K562 (cell line): ENCODE measurements around the gene TRIM71.

ENCODE experiments used
- ATF7 ChIP-seq: fragments of 450-650 bp; IDR thresholded peaks from 2 replicates; pipeline ENCODE4 v1.7.1; 2014; ENCODE audit warnings: mild to moderate bottlenecking, moderate library complexity
- CHD1 ChIP-seq: fragments of 200-600 bp; sonication (generic); IDR thresholded peaks from one replicate; pipeline ENCODE4 v1.6.1; 2012; ENCODE audit warnings: mild to moderate bottlenecking, moderate library complexity, low read length, inconsistent platforms
- EZH2 ChIP-seq: IDR thresholded peaks from 2 replicates; pipeline ENCODE4 v1.6.1; 2012; ENCODE audit warnings: low read depth, mild to moderate bottlenecking, inconsistent platforms, low read length, borderline replicate concordance
- JUND ChIP-seq, 2 experiments: IDR thresholded peaks; 2 replicates in 1 of 2; 3 replicates in 1 of 2; pipeline ENCODE4 v1.6.1; 2011; ENCODE audit warnings: borderline replicate concordance in 2 of 2, low read depth in 2 of 2, low read length in 2 of 2, improper control_type of control experiment in 1 of 2, missing biosample characterization in 1 of 2, missing genetic modification characterization in 1 of 2, missing genetic modification reagents in 1 of 2
- PCBP2 ChIP-seq: fragments of 200-400 bp; formaldehyde crosslinking; IDR thresholded peaks from 2 replicates; pipeline ENCODE4 v1.6.1; 2018; ENCODE audit warnings: low read length, low read depth, mild to moderate bottlenecking, moderate library complexity; ENCODE audit not compliant: poor library complexity, severe bottlenecking
- POLR2A ChIP-seq: fragments of 450-650 bp; conservative IDR thresholded peaks from 2 replicates; pipeline ENCODE4 v1.6.1; 2016
- POLR2AphosphoS5 ChIP-seq: IDR thresholded peaks from 2 replicates; pipeline ENCODE4 v1.6.1; 2011; ENCODE audit warnings: mild to moderate bottlenecking, low read depth, low read length, moderate library complexity; ENCODE audit not compliant: control insufficient read depth, insufficient read depth
- TF ChIP-seq, protein P1 (sequence below), 2 experiments: fragments of 450-650 bp; formaldehyde crosslinking in 1 of 2; IDR thresholded peaks; 2 replicates each; pipeline versions ENCODE4 v1.4.0 to v1.6.1; 2014 to 2020; ENCODE audit warnings: mild to moderate bottlenecking in 2 of 2, borderline replicate concordance in 1 of 2, low read depth in 1 of 2
- TF ChIP-seq, protein P2 (sequence below): sonication (generic); formaldehyde crosslinking; IDR thresholded peaks from 2 replicates; pipeline ENCODE4 v1.8.1; 2022; ENCODE audit warnings: missing genetic modification reagents
- TF ChIP-seq, protein P3 (sequence below), 3 experiments: IDR thresholded peaks in 2 of 3; conservative IDR thresholded peaks in 1 of 3; 2 replicates each; pipeline ENCODE4 v1.5.1; 2011 to 2012; ENCODE audit warnings: low read length in 3 of 3, mild to moderate bottlenecking in 3 of 3, control low read depth in 2 of 3, improper control_type of control experiment in 1 of 3, inconsistent platforms in 1 of 3, low read depth in 1 of 3, mixed read lengths in 1 of 3, moderate library complexity in 1 of 3; ENCODE audit not compliant: insufficient read depth in 2 of 3
- TF ChIP-seq, protein P4 (sequence below): sonication (generic); formaldehyde crosslinking; IDR thresholded peaks from 2 replicates; pipeline ENCODE4 v1.4.0; 2020; ENCODE audit warnings: mild to moderate bottlenecking, missing genetic modification reagents

DNA sequence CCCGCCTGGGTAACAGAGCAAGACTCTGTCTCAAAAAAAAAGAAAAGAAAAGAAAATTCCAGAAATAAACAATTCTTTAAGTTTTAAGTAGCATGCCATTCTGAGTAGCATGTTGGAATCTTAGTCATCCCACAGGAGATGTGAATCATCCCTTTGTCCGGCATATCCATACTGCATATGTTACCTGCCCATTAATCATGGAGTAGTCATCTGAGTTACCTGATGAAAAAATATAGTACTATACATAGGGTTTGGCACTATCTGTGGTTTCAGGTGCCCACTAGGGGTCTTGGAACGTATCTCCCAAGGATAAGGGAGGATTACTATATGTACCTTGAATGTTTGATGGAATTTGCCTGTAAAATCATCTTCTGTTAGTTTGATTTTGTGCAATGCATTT lies 127.3 kb downstream of the TRIM71 start:
- TF ChIP-seq PCBP2 (no peak), POLR2A (no peak), JUND (IDR thresholded peaks at IDR 0.05; ENCODE audit: borderline replicate concordance, low read depth, low read length) (no peak), JUND (tag; IDR thresholded peaks at IDR 0.05; ENCODE audit: borderline replicate concordance, low read depth, low read length) (no peak), EZH2 (no peak), CHD1 (no peak), POLR2AphosphoS5 (no peak), ATF7 (no peak)
- TF ChIP-seq, protein P1, sequence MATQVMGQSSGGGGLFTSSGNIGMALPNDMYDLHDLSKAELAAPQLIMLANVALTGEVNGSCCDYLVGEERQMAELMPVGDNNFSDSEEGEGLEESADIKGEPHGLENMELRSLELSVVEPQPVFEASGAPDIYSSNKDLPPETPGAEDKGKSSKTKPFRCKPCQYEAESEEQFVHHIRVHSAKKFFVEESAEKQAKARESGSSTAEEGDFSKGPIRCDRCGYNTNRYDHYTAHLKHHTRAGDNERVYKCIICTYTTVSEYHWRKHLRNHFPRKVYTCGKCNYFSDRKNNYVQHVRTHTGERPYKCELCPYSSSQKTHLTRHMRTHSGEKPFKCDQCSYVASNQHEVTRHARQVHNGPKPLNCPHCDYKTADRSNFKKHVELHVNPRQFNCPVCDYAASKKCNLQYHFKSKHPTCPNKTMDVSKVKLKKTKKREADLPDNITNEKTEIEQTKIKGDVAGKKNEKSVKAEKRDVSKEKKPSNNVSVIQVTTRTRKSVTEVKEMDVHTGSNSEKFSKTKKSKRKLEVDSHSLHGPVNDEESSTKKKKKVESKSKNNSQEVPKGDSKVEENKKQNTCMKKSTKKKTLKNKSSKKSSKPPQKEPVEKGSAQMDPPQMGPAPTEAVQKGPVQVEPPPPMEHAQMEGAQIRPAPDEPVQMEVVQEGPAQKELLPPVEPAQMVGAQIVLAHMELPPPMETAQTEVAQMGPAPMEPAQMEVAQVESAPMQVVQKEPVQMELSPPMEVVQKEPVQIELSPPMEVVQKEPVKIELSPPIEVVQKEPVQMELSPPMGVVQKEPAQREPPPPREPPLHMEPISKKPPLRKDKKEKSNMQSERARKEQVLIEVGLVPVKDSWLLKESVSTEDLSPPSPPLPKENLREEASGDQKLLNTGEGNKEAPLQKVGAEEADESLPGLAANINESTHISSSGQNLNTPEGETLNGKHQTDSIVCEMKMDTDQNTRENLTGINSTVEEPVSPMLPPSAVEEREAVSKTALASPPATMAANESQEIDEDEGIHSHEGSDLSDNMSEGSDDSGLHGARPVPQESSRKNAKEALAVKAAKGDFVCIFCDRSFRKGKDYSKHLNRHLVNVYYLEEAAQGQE (IDR thresholded peaks at IDR 0.05; ENCODE audit: borderline replicate concordance) = no peak
- TF ChIP-seq, protein P1 (CRISPR knock-in tag; IDR thresholded peaks at IDR 0.05; ENCODE audit: low read depth) = no peak
- TF ChIP-seq, protein P2, sequence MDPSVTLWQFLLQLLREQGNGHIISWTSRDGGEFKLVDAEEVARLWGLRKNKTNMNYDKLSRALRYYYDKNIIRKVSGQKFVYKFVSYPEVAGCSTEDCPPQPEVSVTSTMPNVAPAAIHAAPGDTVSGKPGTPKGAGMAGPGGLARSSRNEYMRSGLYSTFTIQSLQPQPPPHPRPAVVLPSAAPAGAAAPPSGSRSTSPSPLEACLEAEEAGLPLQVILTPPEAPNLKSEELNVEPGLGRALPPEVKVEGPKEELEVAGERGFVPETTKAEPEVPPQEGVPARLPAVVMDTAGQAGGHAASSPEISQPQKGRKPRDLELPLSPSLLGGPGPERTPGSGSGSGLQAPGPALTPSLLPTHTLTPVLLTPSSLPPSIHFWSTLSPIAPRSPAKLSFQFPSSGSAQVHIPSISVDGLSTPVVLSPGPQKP (CRISPR knock-in tag) = no peak
- TF ChIP-seq, protein P3, sequence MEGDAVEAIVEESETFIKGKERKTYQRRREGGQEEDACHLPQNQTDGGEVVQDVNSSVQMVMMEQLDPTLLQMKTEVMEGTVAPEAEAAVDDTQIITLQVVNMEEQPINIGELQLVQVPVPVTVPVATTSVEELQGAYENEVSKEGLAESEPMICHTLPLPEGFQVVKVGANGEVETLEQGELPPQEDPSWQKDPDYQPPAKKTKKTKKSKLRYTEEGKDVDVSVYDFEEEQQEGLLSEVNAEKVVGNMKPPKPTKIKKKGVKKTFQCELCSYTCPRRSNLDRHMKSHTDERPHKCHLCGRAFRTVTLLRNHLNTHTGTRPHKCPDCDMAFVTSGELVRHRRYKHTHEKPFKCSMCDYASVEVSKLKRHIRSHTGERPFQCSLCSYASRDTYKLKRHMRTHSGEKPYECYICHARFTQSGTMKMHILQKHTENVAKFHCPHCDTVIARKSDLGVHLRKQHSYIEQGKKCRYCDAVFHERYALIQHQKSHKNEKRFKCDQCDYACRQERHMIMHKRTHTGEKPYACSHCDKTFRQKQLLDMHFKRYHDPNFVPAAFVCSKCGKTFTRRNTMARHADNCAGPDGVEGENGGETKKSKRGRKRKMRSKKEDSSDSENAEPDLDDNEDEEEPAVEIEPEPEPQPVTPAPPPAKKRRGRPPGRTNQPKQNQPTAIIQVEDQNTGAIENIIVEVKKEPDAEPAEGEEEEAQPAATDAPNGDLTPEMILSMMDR (IDR thresholded peaks at IDR 0.05 in 2 of 3, conservative IDR thresholded peaks at IDR 0.05 in 1 of 3; ENCODE audit: insufficient read depth in 2 of 3, low read depth in 1 of 3, low read length in 3 of 3) = no peak
- TF ChIP-seq, protein P4, sequence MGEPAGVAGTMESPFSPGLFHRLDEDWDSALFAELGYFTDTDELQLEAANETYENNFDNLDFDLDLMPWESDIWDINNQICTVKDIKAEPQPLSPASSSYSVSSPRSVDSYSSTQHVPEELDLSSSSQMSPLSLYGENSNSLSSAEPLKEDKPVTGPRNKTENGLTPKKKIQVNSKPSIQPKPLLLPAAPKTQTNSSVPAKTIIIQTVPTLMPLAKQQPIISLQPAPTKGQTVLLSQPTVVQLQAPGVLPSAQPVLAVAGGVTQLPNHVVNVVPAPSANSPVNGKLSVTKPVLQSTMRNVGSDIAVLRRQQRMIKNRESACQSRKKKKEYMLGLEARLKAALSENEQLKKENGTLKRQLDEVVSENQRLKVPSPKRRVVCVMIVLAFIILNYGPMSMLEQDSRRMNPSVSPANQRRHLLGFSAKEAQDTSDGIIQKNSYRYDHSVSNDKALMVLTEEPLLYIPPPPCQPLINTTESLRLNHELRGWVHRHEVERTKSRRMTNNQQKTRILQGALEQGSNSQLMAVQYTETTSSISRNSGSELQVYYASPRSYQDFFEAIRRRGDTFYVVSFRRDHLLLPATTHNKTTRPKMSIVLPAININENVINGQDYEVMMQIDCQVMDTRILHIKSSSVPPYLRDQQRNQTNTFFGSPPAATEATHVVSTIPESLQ = no peak
